Stimulated activated CD8-positive, alpha-beta memory T cell treated with anti-CD3 and anti-CD28 coated beads, Interleukin-7, amount 100 ng/mL, for 24 hours (primary cell): ENCODE data around the gene CLSTN2.

Source experiments
- DNase-seq: peaks from one replicate; pipeline ENCODE4 v3.0.0-alpha.2; 2020; ENCODE audit warnings: low read depth

Gene CLSTN2

GRCh38 chr3:140148824-140149390, 213.9 kb downstream of the CLSTN2 start:
- DNase-seq, result no peak

GRCh38 chr3:140151321-140151720, 216.3 kb downstream of the CLSTN2 start:
- DNase-seq, result no peak

GRCh38 chr3:140152851-140153639, 218.1 kb downstream of the CLSTN2 start:
- DNase-seq, result no peak

GRCh38 chr3:140153736-140154135, 218.8 kb downstream of the CLSTN2 start:
- no peak for DNase-seq

DNA sequence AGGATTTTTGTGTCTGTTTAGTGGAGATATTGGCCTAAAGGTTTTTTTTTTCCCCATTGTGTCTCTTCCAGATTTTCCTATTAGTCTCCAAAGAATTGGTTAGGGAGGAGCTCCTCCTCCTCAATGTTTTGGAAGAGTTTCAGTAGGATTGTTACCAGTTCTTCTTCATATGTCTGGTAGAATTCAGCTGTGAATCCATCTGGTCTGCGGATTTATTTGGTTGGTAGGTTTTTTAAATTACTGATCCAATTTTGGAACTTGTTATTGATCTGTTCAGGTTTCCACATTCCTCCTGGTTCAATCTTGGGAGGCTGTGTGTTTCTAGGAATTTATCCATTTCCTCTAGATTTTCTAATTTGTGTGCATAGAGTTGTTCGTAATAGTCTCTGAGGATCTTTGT, 222.2 kb downstream of the CLSTN2 start:
- DNase-seq, result no peak

DNA sequence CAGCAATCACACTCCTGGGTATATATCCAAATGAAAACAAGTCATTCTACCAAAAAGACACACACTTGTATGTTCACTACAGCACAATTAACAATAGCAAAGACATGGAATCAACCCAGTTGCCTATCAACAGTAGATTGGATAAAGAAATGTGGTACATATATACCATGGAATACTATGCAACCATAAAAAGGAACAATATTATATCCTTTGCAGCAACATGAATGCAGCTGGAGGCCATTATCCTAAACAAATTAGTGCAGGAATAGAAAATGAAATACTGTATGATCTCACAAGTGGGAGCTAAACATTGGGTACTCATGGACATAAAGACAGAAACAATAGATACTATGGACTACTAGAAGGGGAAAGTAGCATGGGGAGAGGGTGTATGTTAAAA, 224.7 kb downstream of the CLSTN2 start:
- DNase-seq, result no peak

- DNase-seq, result no peak
Measured at GRCh38 chr3:140160553-140160952, 225.6 kb downstream of the CLSTN2 start.

- no peak for DNase-seq
Measured at GRCh38 chr3:140162551-140162950, 227.6 kb downstream of the CLSTN2 start.

GRCh38 chr3:140163159-140163763, 228.3 kb downstream of the CLSTN2 start:
- no peak for DNase-seq

DNA sequence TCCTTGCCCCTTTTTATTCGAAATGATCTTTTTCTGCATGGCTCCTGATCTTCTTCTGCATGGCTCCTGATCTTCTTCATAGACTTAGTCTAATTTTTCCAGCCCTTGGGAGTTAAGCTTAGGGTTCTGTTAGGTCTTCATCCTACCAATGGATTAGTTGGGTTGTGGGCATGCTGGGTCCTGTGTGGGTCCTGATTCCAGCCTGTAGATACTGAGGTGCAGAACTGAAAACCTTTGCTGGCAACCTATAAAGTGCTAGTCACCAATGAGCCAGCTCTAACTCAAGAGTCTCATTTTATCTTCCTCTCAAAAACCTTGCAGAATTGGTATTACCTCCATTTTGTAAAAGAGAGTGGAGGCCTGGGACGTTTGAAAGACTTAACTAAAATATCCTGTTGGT, 229.2 kb downstream of the CLSTN2 start:
- DNase-seq, result no peak

DNA sequence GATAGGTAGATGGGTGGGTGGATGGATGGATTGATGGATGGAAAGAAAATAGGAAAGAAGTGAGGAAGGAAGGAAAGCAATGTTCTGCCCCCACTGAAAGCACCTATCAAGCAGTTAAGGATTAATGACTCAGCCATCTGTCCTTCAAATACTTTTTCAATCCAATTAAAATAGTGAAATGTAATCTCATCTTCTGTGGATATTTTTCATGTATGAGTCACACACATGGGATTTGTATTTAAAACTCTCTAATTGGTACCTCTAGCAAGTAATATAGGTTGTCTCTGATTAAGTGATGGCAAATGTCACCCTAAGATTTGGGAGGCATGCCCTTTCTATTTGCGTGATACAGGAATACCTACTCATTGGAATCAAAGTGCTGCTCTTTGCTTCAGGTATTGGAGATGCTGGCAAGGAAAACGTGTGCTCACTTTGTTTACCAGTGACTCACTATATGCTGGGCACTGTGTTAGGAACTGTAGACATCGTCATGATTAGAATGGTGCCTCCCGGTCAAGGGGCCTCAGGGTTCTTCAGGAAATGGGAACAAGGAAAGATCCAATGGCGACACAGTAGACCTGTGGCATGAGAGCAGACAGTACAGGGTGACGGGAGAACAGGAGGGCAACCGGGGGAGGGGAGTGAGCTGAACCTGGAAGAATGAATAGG, 230.1 kb downstream of the CLSTN2 start:
- DNase-seq, result no peak

DNA sequence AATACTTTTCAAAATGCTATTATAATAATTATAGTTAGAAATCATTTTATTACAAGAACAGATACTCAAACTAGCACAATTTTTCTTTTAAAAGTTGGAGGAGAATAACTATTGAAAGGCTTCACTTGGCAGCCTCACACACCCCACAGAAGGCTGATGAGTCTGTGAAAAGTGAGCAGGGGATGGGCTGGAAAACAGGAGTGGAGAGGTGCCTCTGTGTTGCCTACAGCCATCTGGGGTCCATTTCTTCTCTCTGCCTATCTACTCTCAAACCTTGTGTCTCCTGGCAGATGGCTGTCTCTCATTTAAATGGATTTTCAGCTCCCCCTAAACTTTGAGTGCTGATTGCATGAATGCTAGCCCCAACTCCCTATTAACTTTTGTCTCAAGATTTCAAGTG, 230.8 kb downstream of the CLSTN2 start:
- no peak for DNase-seq

DNA sequence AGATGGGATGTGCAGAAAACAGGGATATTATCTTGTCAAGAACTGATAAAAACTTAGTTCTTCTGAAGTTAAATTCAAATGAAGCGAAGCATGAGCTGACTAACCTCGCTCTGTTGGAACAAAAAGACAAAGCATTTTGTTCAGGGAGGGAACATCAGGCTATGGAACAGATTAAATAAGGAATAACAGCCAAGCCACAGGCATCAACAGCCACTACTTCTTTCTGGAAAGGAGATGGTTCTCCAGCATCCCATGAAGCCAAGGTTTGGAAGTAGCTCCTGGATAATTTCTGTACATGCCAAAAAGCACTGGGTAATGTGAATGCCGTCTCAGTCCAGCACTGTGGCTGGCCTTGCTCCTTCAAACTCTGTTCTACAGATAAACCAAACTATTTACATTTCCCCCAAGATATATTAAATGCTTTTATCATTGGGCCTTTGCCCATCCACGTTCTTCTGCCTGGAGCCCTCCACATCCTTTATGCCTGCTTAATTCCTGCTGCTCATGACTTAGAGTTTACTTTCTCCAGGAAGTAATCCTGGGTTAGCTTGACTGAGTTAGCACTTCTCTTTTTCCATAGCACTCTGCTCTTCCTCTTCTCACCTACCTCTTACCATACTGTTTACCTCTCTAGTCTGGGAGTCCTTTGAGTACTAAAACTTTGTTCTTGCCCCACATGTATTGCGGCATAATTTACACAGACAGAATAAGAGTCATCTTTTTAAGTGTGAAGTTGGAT, 232.0 kb downstream of the CLSTN2 start:
- DNase-seq, result no peak

DNA sequence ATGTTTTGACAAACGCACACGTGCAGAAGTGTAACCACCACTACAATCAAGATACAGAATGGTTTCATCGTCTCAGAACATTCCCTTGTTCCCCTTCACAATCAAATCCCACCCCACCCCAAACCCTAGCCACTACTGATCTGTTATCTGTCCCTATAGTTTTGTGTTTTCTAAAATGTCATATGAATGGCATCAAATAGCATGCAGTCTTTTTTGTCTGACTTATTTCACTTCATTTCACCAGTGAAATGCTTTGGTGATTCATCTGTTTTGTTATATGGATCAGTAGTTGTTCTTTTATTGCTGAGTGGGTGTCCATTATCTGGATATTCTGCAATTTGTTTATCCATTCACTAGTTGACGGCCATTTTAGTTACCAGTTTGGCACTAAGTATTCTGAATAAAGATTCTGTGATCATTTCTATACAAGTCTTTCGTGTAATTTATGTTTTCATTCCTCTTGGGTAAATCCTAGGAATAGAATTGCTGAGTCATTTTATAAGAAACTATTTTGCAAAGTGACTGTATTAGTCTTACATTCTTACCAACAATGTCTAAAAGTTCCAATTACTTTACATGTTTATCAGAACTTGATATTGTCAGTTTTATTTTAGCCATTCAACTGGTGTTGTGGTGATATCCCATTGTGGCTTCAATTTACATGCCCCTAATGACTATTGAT, 232.8 kb downstream of the CLSTN2 start:
- no peak for DNase-seq

DNA sequence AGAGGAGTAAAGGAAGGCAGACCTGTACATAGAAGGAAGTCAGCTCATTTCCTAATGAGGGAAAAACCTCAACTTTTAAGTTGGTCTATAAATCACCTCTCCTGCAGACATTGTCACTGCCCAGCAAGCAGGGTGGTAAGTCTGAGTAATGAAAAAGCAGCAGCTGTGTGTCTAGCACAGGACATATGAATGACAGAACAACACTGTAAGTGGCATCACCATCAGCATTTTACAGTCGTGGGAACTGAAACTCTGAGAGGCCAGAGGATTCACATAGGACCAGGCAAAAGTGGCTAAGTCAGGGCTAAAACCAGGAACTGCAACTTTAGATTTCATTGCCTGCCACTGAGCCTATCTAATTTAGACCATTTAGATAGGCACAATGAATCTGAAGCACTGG, 235.6 kb downstream of the CLSTN2 start:
- DNase-seq, result no peak

DNA sequence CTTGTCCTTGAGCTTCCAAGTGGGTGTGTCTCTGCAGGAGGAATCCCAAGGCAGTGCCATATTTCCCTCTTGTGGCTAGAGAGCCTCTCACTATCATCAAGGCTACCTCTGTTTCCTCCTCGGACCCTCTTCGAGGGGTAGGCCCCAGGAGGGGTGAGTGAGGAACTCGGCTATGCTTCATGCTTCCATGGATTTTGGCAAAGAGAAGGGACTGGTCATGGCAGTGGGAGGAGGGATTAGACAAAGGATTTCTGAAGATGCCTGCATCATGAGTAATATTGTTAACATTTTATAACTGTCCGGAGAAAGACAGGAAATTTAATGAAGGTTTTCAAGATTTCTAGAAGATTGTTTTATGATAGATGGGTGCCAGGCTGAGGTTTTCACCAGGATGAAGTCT, 241.5 kb downstream of the CLSTN2 start:
- no peak for DNase-seq

DNA sequence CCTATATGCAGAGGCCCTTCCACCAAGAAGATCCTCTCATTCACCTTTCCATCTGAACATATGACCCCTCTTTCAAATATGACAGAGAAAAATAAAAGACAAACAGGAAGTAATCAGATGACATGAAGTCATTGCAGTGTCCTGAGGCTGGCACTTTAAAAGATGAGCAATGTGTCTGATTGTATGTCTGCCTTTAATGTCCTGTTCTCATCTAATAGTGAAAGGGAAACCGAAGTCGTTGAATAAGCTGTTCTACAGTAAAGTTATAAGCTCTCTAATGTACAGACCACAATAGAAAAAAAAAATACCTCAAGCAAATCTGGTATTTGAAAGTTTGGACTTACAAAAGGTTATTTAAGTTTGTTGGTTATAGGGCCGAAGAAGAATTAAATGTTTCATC, 243.0 kb downstream of the CLSTN2 start:
- no peak for DNase-seq

- DNase-seq, result no peak
Measured at GRCh38 chr3:140178482-140178881, 243.5 kb downstream of the CLSTN2 start.

- no peak for DNase-seq
Measured at GRCh38 chr3:140180603-140181002, 245.6 kb downstream of the CLSTN2 start.

DNA sequence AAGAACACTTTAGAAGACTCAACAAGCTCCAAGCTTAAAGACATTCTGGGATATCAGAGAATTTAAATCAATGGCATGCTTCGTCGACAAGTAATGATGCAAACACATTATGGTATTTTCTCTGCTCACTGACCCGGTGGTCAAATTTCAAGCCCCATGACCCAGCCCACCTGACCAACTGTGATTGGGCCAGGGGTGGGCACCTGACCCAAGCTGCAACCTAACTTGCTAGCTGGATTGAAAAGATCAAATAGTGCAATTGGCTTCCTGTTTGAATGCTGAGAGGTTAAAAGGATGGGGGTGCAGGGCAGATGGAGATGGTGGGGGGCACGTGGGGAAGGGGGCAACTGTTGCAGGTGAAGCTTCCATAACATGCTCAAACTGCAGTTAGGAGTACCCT, 250.4 kb downstream of the CLSTN2 start:
- DNase-seq, result no peak

GRCh38 chr3:140186421-140186920, 251.5 kb downstream of the CLSTN2 start:
- no peak for DNase-seq

GRCh38 chr3:140187028-140187427, 252.0 kb downstream of the CLSTN2 start:
- no peak for DNase-seq
